Fibroblast of lung (primary cell): ENCODE measurements around the gene CCDC194.

ENCODE experiments used
- EZH2 ChIP-seq: IDR thresholded peaks from 2 replicates; pipeline ENCODE4 v1.5.1; 2012; ENCODE audit warnings: low read length, control low read depth, mild to moderate bottlenecking; ENCODE audit errors: missing control alignments
- TF ChIP-seq, protein P1 (sequence below), 2 donors: IDR thresholded peaks in 1 of 2; conservative IDR thresholded peaks in 1 of 2; 1 replicate in 1 of 2; 2 replicates in 1 of 2; pipeline ENCODE4 v1.5.1; 2011 to 2012; ENCODE audit warnings: low read length in 2 of 2, control low read depth in 1 of 2, inconsistent platforms in 1 of 2, low read depth in 1 of 2, mild to moderate bottlenecking in 1 of 2

DNA sequence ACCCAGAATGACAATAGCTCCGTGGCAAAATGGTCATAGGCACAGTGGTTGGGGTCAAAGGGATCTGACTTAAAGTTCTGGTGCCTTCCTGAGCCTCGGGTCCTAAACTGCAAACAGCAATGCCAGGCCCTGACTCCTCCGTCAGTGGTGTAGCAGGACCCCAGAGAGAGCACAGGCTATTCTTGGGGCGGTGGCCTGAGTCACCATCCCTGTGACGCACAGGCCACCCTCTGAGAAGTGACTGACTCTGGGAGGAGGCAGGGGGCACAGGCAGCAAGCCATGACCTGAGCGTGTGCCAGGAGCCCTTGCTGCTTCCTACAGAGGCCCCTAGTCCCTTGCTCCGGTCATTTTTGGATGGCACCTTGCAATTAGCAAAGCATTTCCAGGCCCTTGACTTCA is 35.6 kb downstream of the CCDC194 start:
- TF ChIP-seq EZH2, result no peak
- TF ChIP-seq, protein P1, sequence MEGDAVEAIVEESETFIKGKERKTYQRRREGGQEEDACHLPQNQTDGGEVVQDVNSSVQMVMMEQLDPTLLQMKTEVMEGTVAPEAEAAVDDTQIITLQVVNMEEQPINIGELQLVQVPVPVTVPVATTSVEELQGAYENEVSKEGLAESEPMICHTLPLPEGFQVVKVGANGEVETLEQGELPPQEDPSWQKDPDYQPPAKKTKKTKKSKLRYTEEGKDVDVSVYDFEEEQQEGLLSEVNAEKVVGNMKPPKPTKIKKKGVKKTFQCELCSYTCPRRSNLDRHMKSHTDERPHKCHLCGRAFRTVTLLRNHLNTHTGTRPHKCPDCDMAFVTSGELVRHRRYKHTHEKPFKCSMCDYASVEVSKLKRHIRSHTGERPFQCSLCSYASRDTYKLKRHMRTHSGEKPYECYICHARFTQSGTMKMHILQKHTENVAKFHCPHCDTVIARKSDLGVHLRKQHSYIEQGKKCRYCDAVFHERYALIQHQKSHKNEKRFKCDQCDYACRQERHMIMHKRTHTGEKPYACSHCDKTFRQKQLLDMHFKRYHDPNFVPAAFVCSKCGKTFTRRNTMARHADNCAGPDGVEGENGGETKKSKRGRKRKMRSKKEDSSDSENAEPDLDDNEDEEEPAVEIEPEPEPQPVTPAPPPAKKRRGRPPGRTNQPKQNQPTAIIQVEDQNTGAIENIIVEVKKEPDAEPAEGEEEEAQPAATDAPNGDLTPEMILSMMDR (conservative IDR thresholded peaks at IDR 0.05 in 1 of 2, IDR thresholded peaks at IDR 0.05 in 1 of 2; ENCODE audit: low read depth in 1 of 2, low read length in 2 of 2), result no peak
